Prostate gland (tissue), 2 donors: ENCODE results near the gene SOX15. TPM values are rescaled to one million over a fixed set of nuclear protein-coding genes. Genes with fewer than 3 reads are reported as not detected.

Experiments
- DNase-seq: peaks from one replicate; pipeline ENCODE4 v3.0.0-alpha.2; 2019; ENCODE audit warnings: low spot score
- H3K27ac ChIP-seq, 2 donors: fragments of 200-600 bp; sonication (generic); 2 replicates each; pipeline ENCODE4 v1.5.1; 2017 to 2019
- H3K27me3 ChIP-seq: fragments of 200-600 bp; sonication (generic); replicated peaks from 2 replicates; pipeline ENCODE4 v1.5.1; 2019; ENCODE audit not compliant: insufficient read depth
- H3K36me3 ChIP-seq, 2 donors: fragments of 200-600 bp; sonication (generic); 1 replicate in 1 of 2; 2 replicates in 1 of 2; pipeline versions ENCODE4 v1.5.1 to v1.8.1; 2017 to 2019
- H3K4me1 ChIP-seq: fragments of 200-600 bp; sonication (generic); replicated peaks from 2 replicates; pipeline ENCODE4 v1.5.1; 2019
- H3K4me3 ChIP-seq, 2 donors: fragments of 200-600 bp; sonication (generic); 2 replicates each; pipeline ENCODE4 v1.5.1; 2017 to 2019
- H3K9me3 ChIP-seq: fragments of 200-600 bp; sonication (generic); 2 replicates; pipeline ENCODE4 v1.5.1; 2017
- POLR2A ChIP-seq: fragments of 450-650 bp; IDR thresholded peaks from one replicate; pipeline ENCODE4 v1.6.1; 2016; ENCODE audit warnings: antibody characterized with exemption, mild to moderate bottlenecking
- POLR2AphosphoS5 ChIP-seq: sonication (generic); formaldehyde crosslinking; IDR thresholded peaks from one replicate; pipeline ENCODE4 v1.6.1; 2017; ENCODE audit warnings: antibody characterized with exemption
- WGBS: methylation state at CpG from one replicate; pipeline ENCODE4 v1.1.5; 2018; 5-methylcytosine and 5-hydroxymethylcytosine counted together
- intact Hi-C: fragments of 100-400 bp; cut with DNase I; formaldehyde crosslinking; loops from one replicate; pipeline ENCODE4 v1.14.2; 2022
- small RNA-seq, 2 donors: library from RNA; depleted of rRNA; stranded (forward); fragments of <200 nt; gene quantifications; one replicate each; pipeline ENCODE3, GENCODE V24; 2016
- total RNA-seq, 2 donors: library from RNA; depleted of rRNA; stranded (reverse); fragments of >200 nt; gene quantifications; one replicate each; pipeline ENCODE4 v1.1.0, GENCODE V29; 2016
- TF ChIP-seq, protein P1 (sequence below), 4 experiments: fragments of 200-600 bp in 2 of 4; fragments of 450-650 bp in 2 of 4; sonication (generic) in 2 of 4; IDR thresholded peaks; 1 replicate in 3 of 4; 2 replicates in 1 of 4; pipeline ENCODE4 v1.5.1; 2016 to 2019; ENCODE audit warnings: antibody characterized with exemption in 4 of 4, mild to moderate bottlenecking in 2 of 4, moderate library complexity in 2 of 4

Gene SOX15
- total RNA-seq, 2 donors from 2014 or later: 6.3 to 15.0 TPM

DNA sequence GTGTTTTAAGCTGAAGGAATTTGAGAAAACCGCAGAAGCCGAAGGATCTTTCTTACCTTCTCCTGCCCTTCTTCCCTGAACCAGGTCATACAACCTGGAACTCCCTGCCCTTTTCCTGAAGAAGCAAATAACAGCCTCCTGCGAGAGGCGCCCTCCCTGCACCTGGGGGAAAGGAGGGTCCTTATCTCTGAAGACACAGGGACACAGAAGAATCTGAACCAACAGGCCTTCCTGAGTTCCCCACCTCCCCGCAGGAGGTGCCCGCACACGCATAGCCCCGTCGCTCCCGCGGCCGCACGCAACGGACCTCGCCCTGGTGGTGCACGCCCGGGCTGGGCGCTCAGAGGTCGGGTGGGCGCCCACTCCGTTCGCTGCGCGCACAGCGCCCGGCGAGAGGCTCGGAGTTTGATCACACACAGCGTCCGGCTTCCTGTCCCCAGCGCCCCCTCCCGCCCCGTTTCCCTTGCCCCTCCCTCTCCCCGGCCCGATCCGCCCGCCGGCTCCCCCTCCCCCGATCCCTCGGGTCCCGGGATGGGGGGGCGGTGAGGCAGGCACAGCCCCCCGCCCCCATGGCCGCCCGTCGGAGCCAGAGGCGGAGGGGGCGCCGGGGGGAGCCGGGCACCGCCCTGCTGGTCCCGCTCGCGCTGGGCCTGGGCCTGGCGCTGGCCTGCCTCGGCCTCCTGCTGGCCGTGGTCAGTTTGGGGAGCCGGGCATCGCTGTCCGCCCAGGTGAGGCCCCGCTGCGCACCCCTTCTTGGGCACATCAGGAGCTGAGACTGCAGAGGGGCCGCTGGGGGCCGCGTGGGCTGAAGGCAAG is 41.1 kb downstream of the SOX15 start, which contains the start of gene TNFSF12:
TNFSF12 (plus strand) TSS at position 474 of the 816 bp plus-strand sequence; CDS start at position 570, 96 bp downstream.
- intact Hi-C loops: no loop called here
- H3K36me3 ChIP-seq: no peaks in the 10 kb centered on the region
- peak within 1 kb of the TSS; percentile 55 to 64 for H3K4me3 ChIP-seq
- no peak for TF ChIP-seq POLR2AphosphoS5
- TF ChIP-seq, protein P1, sequence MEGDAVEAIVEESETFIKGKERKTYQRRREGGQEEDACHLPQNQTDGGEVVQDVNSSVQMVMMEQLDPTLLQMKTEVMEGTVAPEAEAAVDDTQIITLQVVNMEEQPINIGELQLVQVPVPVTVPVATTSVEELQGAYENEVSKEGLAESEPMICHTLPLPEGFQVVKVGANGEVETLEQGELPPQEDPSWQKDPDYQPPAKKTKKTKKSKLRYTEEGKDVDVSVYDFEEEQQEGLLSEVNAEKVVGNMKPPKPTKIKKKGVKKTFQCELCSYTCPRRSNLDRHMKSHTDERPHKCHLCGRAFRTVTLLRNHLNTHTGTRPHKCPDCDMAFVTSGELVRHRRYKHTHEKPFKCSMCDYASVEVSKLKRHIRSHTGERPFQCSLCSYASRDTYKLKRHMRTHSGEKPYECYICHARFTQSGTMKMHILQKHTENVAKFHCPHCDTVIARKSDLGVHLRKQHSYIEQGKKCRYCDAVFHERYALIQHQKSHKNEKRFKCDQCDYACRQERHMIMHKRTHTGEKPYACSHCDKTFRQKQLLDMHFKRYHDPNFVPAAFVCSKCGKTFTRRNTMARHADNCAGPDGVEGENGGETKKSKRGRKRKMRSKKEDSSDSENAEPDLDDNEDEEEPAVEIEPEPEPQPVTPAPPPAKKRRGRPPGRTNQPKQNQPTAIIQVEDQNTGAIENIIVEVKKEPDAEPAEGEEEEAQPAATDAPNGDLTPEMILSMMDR (IDR thresholded peaks at IDR 0.05): peak; percentile 12 to 33 (median 22)
- TF ChIP-seq POLR2A: peak; percentile 41
- H3K27me3 ChIP-seq: no peaks in the 10 kb centered on the region
- peak within 1 kb of the TSS; percentile 79 to 91 for H3K27ac ChIP-seq
- peak; percentile 59 for DNase-seq
- no peaks in the 10 kb centered on the region for H3K9me3 ChIP-seq
- no peaks in the 10 kb centered on the region for H3K4me1 ChIP-seq
- WGBS: under 1% methylated on average over 23 of the region's 65 CpGs

DNA sequence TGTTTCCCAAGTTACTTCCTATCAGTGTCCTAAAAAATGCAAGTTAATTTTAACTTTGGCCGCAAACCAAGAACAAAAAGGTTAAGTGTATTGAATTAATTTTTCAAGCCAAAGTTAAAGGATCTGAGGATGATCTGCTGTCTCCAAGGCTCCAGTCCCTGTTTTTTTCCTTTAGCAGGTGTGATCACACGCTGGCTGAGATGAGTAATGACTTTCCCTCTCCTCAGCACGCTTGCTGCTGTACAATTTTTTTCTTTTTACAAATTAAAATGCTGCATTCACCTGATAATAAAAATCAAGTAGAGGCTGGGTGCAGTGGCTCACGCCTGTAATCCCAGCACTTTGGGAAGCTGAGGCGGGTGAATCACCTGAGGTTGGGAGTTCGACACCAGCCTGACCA is 45.0 kb downstream of the SOX15 start:
- no peak overlapping the region for H3K27ac ChIP-seq
- H3K4me1 ChIP-seq: no peaks in the 10 kb centered on the region
- H3K27me3 ChIP-seq: no peaks in the 10 kb centered on the region
- H3K36me3 ChIP-seq: no peaks in the 10 kb centered on the region
- 68% methylated on average over 6 of the region's 6 CpGs for WGBS
- TF ChIP-seq POLR2AphosphoS5 (no peak), POLR2A (no peak)
- TF ChIP-seq, protein P1 (IDR thresholded peaks at IDR 0.05): no peak
- H3K9me3 ChIP-seq: no peaks in the 10 kb centered on the region
- intact Hi-C loops: no loop called here
- DNase-seq: no peak
- no peak overlapping the region for H3K4me3 ChIP-seq

DNA sequence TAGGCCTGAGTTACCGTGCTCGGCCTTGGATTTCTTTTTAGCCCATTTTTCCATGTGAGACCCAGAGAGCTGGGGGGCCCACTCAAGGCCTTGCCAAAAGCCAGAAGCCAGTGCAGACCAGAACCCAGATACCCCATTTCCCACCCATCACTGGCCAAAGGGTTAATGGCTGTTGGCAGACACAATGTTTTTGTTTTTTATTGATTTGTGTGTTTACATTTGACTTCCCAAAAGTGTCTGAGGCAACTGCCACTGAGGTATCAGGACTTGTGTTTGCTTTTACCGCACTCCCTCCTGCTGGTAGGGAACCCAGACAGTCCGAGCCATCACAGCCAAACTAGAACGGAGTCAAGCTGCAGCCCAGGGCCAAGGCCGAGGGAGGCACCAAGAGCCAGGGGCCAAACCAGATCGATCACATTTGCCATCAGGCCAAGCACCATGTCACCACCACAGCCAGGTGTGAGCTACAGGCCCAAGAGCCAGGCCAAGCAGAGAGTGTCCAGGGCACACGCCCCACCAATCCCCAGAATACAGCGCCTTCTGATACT is 48.7 kb downstream of the SOX15 start:
- Histone ChIP-seq H3K9me3 (no peaks in the 10 kb centered on the region), H3K36me3 (no peaks in the 10 kb centered on the region), H3K4me3 (no peak overlapping the region), H3K4me1 (no peaks in the 10 kb centered on the region), H3K27ac (no peak overlapping the region), H3K27me3 (no peaks in the 10 kb centered on the region)
- WGBS: 94% methylated on average over 9 of the region's 9 CpGs
- TF ChIP-seq, protein P1 (IDR thresholded peaks at IDR 0.05): no peak
- TF ChIP-seq POLR2AphosphoS5 (no peak), POLR2A (no peak)
- no peak for DNase-seq
- intact Hi-C loops: no loop called here

DNA sequence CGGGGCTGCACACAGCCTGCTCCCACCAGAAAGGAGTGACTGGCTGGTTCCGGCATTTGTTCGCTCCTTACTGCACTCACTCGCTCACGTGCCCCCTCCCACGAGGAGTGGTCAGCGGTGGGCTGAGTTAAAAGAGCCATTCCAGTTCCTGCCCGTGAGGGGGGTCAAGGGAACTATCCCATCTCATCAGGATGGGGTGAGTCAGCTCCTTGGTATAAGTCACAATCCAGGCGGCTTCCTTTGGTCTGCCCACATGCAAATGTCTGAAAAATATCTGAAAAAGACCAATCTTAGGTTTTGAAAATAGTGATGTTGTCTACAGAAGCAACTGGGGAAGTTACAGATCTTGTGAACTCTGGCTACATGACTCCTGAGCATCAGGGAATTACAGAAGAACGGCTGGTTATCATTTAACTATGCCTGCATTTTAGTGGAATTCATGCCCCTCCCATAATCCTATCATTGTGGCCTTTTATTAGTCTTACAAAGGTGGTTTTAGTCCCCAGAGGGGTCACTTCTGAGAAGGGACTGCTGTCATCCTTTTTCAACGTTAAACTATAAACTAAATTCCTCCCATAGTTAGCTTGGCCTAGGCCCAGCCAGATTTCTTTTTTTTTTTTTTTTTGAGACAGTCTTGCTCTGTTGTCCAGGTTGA is 50.9 kb downstream of the SOX15 start:
- no peaks in the 10 kb centered on the region for H3K27me3 ChIP-seq
- TF ChIP-seq, protein P1 (IDR thresholded peaks at IDR 0.05): no peak
- TF ChIP-seq POLR2AphosphoS5 (no peak), POLR2A (no peak)
- DNase-seq: no peak
- intact Hi-C loops: no loop called here
- H3K27ac ChIP-seq: no peak overlapping the region
- no peaks in the 10 kb centered on the region for H3K9me3 ChIP-seq
- no peaks in the 10 kb centered on the region for H3K4me1 ChIP-seq
- H3K4me3 ChIP-seq: no peak overlapping the region
- H3K36me3 ChIP-seq: no peaks in the 10 kb centered on the region
- WGBS: 57% methylated on average over 11 of the region's 11 CpGs

Small RNA genes within 50 kb of the gene (small RNA-seq; reads per million reads assigned to genes)
- gene CD68: 0 reads per million in 2 donors
- 0 reads per million in 2 donors for gene SNORA48
- gene SNORD10: 0 reads per million in 2 donors

Other genes starting within 250 kb of the SOX15 start
- gene KCTD11, start 237.9 kb downstream of the SOX15 start, total RNA-seq: 10 to 100 TPM in 1 of 2 donors, 1 to 10 TPM in 1; 8.9 to 15.2 TPM
- gene TMEM95, start 234.9 kb downstream of the SOX15 start, total RNA-seq: not detected
- gene TNK1, start 209.0 kb downstream of the SOX15 start, total RNA-seq: 10 to 100 TPM in 1 of 2 donors, 1 to 10 TPM in 1; 9.9 to 28.4 TPM
- 10 to 100 TPM; 25.8 to 26.4 TPM for gene PLSCR3, start 195.6 kb downstream of the SOX15 start, total RNA-seq
- 100 to 1,000 TPM in 1 of 2 donors, 10 to 100 TPM in 1; 63.0 to 192 TPM for gene TMEM256, start 186.0 kb downstream of the SOX15 start, total RNA-seq
- 10 to 100 TPM in 1 of 2 donors, 1 to 10 TPM in 1; 8.6 to 16.2 TPM for gene NLGN2, start 182.2 kb downstream of the SOX15 start, total RNA-seq
- gene SPEM1, start 169.8 kb downstream of the SOX15 start, total RNA-seq: 1 to 10 TPM in 1 of 2 donors, not detected in 1; 3.6 TPM
- gene SPEM2, start 164.5 kb downstream of the SOX15 start, total RNA-seq: 1 to 10 TPM in 1 of 2 donors, not detected in 1; 5.3 TPM
- gene SPEM3, start 161.2 kb downstream of the SOX15 start, total RNA-seq: under 1 TPM; 0.09 to 0.11 TPM
- gene TMEM102, start 154.7 kb downstream of the SOX15 start, total RNA-seq: 10 to 100 TPM in 1 of 2 donors, 1 to 10 TPM in 1; 9.9 to 10.3 TPM
- 1 to 10 TPM; 1.2 to 4.2 TPM for gene FGF11, start 150.6 kb downstream of the SOX15 start, total RNA-seq
- gene CHRNB1, start 145.0 kb downstream of the SOX15 start, total RNA-seq: 10 to 100 TPM in 1 of 2 donors, 1 to 10 TPM in 1; 6.9 to 10.4 TPM
- 10 to 100 TPM; 60.5 to 69.4 TPM for gene ZBTB4, start 110.5 kb downstream of the SOX15 start, total RNA-seq
- gene SLC35G6, start 108.6 kb downstream of the SOX15 start, total RNA-seq: not detected
- gene POLR2A, start 105.7 kb downstream of the SOX15 start, total RNA-seq: 100 to 1,000 TPM in 1 of 2 donors, 10 to 100 TPM in 1; 79.7 to 217 TPM
- 10 to 100 TPM; 29.9 to 47.9 TPM for gene TNFSF12, start 41.0 kb downstream of the SOX15 start, total RNA-seq
- 10 to 100 TPM; 20.4 to 21.1 TPM for gene TNFSF13, start 31.3 kb downstream of the SOX15 start, total RNA-seq
- gene SENP3, start 28.2 kb downstream of the SOX15 start, total RNA-seq: 10 to 100 TPM; 39.6 to 65.7 TPM
- gene CD68, start 10.5 kb downstream of the SOX15 start, total RNA-seq: 10 to 100 TPM; 12.3 to 17.3 TPM
- 100 to 1,000 TPM; 101 to 239 TPM for gene MPDU1, start 6.2 kb downstream of the SOX15 start, total RNA-seq
- 10 to 100 TPM; 27.1 to 51.4 TPM for gene FXR2, start 24.8 kb upstream of the SOX15 start, total RNA-seq
- gene SAT2, start 37.7 kb upstream of the SOX15 start, total RNA-seq: 100 to 1,000 TPM in 1 of 2 donors, 10 to 100 TPM in 1; 83.3 to 139 TPM
- 1 to 10 TPM in 1 of 2 donors, not detected in 1; 2.1 TPM for gene SHBG, start 40.0 kb upstream of the SOX15 start, total RNA-seq
- gene ATP1B2, start 60.8 kb upstream of the SOX15 start, total RNA-seq: 10 to 100 TPM in 1 of 2 donors, under 1 TPM in 1; 0.82 to 11.7 TPM
- gene TP53, start 97.4 kb upstream of the SOX15 start, total RNA-seq: 10 to 100 TPM; 52.3 to 65.0 TPM
- gene WRAP53, start 98.4 kb upstream of the SOX15 start, total RNA-seq: 1 to 10 TPM; 8.6 to 9.4 TPM
- gene EFNB3, start 115.1 kb upstream of the SOX15 start, total RNA-seq: 1 to 10 TPM; 3.0 to 5.5 TPM
- gene DNAH2, start 127.7 kb upstream of the SOX15 start, total RNA-seq: 1 to 10 TPM in 1 of 2 donors, under 1 TPM in 1; 0.09 to 4.9 TPM
- gene KDM6B, start 244.1 kb upstream of the SOX15 start, total RNA-seq: 10 to 100 TPM; 12.7 to 30.2 TPM